HG02885 (cell line): ENCODE results near the gene CLSTN1.
"Not testable (repeated sequence)": the region's sequence is repeated elsewhere in the genome, so short reads cannot be mapped to it uniquely, and the experiment has no call there.

Experiments
- ATAC-seq: cut with Tn5 transposase; IDR thresholded peaks from one replicate; pipeline ENCODE4 v1.9.1; 2021; ENCODE audit warnings: mild to moderate bottlenecking; ENCODE audit not compliant: unreplicated experiment, poor library complexity

CLSTN1 gene

DNA sequence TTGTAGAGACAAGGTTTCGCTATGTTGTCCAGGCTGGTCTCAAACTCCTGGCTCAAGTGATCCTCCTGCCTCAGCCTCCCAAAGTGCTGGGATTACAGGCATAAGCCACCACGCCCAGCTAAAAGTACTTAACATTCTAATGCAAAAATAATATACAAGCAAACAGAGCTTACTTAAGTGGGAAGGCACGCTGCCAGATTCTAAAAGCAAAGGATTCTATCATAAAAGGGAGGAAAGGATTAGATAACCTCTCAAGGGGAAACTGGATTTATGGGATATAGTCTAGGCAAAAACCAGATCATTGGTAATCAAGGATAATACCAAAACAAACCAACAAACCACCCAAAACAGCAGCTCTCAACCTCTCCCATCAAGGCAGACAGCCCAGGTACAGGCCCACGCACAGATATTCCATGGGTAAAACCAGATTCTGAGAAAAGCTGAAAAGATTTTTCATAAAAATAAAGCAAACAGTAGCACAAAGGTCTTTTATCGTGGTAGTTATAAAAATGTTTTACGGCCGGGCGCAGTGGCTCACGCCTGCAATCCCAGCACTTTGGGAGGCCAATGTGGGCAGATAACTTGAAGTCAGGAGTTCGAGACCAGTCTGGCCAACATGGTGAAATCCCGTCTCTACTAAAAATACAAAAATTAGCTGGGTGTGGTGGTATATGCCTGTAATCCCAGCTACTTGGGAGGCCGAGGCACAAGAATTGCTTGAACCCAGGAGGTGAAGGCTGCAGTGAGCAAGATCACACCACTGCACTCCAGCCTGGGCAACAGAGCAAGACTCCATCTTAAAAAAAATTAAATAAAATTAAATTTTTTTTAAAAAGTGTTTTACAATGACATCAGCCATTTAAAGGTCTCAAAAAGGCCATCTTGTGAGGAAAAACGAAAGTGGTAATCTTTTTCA is 20.5 kb downstream of the CLSTN1 start:
- not testable (repeated sequence) for ATAC-seq

DNA sequence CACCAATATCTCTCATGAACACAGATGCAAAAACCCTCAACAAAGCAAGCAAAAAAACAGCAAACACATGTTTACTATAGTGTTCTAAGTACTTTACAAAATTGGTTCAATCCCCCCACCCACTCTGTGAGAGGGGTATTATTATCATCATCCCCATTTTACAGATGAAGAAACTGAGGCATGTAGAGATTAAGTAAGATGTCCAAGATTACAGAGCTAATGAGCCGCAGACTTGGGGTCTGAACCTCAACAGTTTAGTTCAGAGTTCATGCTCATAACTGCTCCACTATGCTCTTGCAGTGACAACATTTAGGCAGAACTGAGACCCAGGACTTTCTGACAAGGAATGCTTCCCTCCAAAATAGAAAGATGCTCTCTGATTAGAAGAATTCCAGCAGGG is 21.9 kb downstream of the CLSTN1 start:
- no peak for ATAC-seq

DNA sequence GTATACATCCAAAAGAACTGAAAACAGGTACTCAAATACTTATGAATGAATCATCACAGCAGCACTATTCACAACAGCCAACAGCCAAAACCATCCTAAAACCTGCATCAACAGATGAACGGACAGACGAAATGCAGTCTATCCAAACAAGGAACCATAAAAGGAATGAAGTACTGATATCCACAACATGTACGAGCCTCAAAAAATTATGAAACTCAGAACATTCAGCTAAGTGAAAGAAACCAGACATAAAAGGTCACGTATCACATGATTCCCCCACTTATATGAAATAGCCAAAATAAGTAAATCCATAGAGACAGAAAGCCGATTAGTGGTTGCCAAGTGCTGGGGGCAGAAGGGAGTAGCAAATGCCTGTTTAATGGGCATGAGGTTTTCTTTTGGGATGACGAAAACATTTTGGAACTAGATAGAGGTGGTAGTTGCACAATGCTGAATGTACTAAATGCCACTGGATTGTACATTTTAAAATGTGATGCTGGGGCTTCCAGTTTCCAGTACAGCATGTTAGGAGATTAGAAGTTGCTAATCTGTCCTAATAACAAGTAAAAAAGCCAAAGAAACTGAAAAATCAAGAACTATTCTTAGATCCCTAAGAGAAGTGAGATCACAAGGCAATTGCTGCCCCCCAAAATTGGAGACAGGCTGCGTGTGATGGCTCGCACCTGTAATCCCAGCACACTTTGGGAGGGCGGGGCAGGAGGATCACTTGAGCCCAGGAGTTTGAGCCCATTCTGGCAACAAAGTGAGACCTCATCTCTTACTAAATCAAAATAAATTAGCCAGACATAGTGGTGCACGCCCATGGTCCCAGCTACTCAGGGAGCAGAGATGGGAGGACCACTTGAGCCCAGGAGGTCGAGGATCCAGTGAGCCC is 25.3 kb downstream of the CLSTN1 start:
- no peak for ATAC-seq

DNA sequence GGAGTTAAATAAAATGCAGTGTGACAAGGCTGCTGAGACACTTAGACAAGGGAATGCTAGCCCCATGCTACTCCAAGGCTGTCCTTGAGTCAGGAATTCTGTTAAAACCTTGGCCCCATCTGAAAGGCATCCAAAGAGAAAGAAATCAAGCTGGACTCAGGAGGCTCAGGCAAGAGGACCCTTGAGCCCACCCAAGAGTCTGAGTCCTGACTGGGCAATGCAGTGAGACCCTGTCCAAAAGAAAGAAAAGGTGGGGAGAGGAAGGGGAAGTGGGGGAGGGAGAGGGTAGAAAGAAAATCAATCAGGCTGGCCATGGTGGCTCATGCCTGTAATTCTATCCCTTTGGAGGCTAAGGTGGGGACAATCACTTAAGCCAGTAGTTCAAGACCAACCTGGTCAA is 26.7 kb downstream of the CLSTN1 start:
- ATAC-seq, result no peak

DNA sequence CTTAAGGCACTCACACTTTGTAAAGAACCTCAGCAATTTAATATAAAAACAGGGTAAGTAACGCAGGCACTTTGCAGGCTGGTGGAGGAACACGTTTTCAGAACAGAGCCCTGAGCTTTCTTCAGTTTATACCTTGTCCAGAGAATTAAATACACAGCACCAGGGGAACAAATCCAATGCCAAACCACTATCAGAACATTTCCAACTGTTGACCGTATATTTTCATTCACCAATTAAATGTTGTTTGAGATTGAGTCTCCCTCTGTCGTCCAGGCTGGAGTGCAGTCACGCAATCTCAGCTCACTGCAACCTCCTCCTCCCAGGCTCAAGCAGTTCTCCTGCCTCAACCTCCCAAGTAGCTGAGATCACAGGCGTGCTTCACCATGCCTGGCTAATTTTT is 29.7 kb downstream of the CLSTN1 start:
- no peak for ATAC-seq

DNA sequence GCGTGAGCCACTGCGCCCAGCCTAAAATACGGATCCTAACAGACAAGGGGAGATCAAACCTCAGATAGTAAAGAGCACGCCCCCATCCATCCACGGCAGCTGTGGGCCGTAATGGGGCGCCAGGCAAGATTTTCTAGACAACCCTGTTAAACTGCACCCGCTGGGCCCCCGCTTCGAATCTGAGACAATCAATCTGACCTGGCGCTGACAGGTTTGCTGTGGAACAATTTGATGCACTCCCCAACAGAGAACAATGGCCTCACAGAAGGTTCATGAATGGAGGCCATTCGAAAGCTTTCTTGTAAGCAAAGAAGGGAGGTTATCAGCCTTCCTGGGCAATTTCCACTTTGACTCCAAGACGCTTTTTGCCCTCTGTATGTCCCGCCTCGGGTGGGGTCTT is 30.5 kb downstream of the CLSTN1 start:
- ATAC-seq, result no peak

DNA sequence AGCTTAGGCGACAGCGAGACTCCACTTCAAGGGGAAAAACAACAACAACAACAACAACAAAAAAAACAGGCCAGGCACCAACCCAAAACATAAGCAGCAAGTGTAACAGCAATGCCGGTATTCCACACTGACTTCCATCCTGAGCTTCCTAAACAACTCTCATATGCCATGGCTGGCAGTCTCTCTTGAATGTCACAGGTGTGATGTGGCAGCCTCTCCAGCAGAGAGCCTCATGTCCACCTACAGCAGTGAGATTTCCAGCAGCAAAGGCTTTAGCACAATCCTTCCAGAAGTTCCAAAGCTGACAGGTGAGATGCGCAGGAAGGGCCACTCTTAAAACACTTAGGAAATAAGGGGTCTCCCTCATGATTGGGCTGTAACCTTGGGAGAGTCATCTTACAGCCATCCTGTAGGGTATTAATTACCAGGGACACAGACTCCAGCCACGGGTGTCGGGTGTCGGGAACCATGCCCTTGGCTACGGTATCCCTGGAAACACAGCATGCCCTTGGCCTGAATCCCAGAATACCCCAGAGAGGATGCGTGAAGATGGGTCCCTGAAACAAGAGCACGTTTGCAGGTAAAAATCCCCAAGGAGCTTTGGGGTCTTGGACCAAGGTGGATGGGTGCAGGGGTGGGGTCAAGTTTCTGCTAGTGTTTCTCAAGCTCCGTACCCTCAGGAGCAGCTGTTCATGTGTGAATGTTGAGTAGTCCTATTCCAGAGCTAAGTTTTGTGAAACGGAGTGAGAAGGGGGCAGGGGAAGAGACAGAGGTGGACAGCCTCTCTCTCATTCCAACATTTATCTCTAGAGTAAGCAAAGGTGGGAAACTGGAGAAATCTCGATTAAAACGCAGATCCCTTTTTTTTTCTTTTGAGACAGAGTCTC is 31.4 kb downstream of the CLSTN1 start:
- no peak for ATAC-seq

DNA sequence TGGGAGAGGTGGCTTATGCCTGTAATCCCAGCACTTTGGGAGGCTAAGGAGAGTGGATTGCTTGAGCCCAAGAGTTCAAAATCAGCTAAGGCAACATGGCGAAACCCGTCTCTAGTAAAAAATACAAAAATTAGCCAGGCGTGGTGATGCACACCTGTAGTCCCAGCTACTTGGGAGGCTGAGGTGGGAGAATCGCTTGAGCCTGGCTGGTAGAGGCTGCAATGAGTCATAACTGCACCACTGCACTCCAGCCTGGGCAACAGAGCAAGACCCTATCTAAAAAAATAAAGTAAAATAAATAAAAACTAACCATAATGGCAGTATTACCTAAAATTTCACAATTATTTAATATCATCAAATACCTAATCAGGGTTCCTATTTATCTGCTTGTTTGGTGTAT is 34.1 kb downstream of the CLSTN1 start:
- not testable (repeated sequence) for ATAC-seq

DNA sequence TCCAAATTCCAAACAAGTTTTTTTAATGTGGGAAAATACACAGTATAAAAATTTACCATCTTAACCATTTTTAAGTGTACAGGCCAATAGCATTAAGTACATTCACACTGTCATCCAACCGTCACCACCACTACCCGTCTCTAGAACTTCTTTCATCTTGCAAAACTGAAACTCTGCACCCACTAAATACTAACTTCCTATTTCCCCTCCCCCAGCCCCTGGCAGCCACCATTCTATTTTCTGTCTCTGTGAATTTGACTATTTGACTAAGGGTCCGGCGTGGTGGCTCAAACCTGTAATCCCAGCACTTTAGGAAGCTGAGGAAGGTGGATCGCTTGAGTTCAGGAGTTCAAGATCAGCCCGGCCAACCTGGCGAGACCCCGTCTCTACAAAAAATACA is 36.1 kb downstream of the CLSTN1 start:
- ATAC-seq, result peak; percentile 65

DNA sequence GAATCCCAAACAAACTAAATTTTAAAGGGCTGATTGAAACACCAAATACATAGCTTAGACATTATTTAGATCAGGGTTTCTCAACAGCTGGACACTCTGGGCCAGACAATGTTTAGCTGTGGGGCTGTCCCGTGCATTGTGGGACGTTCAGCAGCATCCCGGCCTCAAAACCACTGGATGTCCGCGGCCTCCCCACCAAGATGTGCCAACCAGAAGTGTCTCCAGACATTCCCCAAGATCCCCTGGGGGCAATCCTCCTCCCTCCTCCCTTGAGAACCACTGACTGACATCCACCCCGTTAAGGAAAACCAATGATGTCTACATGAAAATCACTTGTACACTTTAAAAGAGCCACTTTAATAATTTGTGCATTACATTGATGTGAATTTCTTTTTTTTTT is 38.4 kb downstream of the CLSTN1 start:
- ATAC-seq, result no peak

DNA sequence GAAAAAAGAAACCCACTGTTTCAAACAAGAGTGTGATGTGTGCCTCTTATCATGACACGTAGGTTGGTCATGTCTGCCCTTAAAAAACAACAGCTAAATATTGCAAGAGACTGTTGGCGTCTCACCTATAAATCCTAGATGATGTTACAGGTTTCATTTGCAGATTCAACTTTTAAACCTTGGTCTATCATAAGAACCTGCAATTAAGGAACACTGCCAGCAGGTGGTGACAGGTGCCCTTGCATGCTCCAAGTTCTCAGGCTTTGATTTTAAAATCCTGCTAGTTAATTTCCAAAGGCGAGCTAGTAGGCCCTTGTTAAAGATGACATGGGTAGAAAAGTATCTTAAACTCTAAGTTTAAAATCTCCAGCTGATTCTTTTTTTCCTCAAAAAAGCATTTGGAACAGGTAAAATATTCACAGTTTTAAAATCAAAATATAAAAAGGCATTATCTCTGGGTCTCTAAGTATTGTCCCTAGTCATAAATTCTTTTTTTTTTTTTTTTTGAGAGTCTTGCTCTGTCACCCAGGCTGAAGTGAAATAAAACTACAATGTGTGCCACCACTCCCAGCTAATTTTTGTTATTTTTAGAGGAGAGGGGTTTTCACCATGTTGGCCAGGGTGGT is 39.1 kb downstream of the CLSTN1 start:
- ATAC-seq, result no peak

DNA sequence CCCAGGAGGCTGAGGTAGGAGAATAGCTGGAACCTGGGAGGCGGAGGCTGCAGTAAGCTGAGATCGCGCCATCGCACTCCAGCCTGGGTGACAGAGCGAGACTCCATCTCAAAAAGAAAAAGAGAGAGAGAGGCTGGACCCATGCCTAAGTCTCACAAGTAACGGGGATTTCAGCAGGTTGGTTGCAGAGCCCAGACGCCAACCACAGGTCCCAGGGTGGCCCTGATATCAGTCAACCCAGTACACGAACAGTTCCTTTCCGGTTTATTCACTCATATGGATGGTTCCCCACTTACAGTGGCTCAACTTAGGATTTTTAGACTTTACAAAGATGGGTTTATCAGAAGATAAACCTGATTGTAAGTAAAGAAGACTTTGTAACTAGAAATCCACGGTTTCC is 40.9 kb downstream of the CLSTN1 start:
- no peak for ATAC-seq

DNA sequence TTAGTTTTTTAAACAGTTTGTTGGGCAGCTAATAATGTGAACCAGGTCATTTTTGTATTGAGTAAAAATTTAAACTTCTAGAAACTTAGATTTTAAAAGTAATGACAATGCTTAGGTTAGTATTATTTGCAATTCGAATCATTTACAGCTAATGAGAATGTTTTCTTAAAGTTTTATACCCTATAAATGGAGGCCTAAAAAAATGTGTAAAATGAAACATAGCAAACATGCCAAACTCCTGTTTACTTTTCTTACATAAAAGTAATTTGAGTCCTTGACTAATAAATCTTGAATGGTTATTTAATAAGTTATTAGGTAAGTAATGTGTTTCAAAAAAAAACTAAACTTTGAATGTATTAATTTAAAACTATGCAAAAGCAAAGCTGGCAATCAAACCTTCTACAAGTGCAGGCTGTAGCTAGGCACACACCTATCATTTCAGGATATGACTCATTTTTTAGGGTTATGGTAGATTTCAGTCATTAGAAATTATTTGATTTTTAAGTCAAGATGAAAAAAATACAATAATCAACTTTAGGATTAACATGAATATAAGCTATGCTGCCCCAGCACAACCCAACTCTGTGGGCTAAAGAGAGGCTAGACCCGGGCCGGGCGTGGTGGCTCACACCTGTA is 41.5 kb downstream of the CLSTN1 start:
- no peak for ATAC-seq

DNA sequence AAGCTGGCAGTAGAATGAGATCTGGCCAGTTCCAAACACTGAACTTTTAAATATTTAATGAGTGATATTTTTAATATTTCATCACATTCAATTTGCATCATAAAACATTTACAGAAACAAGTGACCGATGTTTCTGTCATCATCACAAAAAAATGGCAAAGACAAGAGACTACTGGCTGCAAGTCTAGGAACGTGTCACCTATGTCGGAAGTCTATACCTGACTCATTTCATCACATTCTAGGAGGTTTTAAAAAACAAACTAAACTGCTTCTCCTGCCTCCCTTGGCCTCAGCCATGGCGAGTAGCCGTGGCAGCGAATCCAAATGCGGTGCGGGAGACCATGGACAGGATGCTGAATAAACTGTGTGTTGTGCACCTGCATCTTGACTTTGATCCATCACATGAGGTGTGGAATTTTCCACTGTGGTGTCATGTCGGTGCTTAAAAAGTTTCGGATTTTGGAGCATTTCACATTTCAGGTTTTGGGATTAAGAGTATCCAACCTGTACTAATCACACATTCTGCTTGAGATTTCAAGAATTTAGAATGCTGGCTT is 43.1 kb downstream of the CLSTN1 start:
- ATAC-seq, result no peak

DNA sequence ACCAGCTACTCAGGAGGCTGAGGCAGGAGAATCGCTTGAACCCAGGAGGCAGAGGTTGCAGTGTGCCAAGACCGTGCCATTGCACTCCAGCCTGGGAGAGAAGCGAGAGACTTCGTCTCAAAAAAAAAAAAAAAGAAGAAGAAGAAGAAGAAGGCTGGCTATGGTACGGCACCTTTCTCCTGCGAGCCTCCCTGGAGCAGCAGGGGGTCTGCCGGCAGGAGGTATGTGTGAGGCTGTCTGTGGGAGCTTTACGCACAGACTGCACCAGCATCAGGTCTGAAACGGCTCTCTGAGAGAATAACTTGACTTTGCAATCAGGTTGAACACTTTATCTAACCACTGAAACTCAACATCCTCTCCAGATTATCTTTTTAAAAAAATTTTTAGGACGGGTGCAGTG is 44.9 kb downstream of the CLSTN1 start:
- no peak for ATAC-seq

DNA sequence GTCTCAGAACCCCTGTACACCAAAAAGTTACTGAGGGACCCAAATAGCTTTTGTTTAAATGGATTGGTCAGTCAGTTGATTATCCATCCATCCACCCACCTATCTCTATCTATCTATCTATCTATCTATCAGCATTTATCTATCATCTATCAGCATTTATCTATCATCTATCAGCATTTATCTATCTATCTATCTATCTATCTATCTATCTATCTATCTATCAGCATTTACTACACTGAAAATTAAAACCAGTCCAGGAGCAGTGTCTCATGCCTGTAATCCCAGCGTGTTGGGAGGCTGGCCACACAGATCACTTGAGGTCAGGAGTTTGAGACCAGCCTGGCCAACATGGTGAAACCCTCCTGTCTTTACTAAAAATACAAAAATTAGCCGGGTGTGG is 47.1 kb downstream of the CLSTN1 start:
- ATAC-seq, result no peak

DNA sequence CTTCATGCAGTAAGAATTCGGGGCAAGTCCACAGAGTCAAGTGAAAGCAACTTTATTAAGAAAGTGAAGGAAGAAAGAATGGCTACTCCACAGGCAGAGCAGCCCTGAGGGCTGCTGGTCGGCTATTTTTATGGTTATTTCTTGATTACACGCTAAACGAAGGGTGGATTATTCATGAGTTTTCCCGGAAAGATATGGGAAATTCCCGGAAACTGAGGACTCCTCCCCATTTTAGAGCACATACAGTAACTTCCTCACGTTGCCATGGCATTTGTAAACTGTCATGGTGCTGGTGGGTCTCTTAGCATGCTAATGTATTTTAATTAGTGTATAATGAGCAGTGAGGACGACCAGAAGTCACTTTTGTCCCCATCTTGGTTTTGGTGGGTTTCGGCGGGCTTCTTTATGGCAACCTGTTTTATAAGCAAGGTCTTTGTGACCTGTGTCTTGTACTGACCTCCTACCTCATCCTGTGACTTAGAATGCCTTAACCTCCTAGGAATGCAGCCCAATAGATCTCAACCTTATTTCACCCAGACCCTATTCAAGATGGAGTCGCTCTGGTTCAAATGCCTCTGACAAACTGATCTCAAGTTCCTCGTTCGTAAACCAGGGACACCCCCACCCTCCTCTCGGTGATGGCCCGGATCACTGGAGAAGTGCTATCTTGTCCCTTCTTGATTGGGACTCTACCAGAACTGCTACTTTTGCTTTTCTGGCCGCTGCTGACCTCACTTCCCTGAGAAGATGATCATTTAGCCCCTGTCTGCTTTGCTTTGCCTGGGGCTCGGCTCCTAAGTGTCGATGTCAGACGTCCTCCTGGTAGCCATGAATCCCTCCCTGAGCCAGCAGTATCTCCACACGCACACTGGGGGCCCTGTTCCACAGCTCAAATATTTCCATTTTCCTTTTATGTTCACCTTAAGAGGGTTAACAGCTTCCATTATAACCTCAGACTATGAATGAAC is 48.8 kb downstream of the CLSTN1 start:
- ATAC-seq, result no peak

DNA sequence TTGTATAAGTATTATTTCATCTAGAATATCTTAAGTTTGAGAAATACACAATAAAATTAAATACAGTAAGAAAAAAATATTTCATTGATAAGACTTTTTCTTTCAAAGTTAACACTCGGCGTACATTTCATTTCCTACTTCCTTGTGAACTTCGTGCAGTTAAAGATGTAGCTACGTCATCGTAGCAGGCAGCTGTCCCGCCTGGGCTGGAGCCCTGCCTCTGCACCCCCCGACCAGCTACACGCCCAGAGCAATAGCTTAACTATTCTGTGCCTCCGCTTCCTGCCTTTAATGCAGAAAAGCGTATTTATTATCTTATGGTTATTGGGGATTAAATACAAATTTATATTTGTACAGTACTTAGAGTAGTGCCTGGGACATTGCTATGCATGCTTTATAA is 53.5 kb downstream of the CLSTN1 start:
- ATAC-seq, result no peak
